Suppressor macrophage treated with lipopolysaccharide for 4 hours (primary cell): ENCODE results near the gene POLH.
"Not testable (repeated sequence)": the region's sequence is repeated elsewhere in the genome, so short reads cannot be mapped to it uniquely, and the experiment has no call there.

Experiments
- DNase-seq: peaks from one replicate; pipeline ENCODE4 v3.0.0-alpha.2; 2020

Gene POLH

GRCh38 chr6:43608310-43608763 lies 32.4 kb downstream of the POLH start:
- DNase-seq = peak; percentile 75

DNA sequence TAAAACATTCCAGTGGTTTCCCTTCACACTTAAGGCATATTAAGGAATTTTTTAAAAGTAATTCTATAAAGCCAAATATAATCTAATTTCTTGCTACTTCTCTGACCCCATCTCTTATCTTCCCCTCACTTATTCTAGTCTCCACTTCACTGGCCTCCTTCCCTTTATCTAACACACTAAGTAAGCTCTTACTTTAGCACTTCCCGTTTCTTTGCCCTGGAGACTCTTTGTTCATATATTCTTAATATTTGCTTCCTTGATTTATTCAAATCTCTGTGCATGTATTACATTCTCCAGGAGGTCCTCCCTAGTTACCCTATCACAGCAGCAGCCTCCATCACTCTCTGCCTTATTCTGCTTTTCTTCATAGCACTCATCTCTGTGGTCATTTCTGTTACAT lies 32.8 kb downstream of the POLH start:
- peak; percentile 37 for DNase-seq

DNA sequence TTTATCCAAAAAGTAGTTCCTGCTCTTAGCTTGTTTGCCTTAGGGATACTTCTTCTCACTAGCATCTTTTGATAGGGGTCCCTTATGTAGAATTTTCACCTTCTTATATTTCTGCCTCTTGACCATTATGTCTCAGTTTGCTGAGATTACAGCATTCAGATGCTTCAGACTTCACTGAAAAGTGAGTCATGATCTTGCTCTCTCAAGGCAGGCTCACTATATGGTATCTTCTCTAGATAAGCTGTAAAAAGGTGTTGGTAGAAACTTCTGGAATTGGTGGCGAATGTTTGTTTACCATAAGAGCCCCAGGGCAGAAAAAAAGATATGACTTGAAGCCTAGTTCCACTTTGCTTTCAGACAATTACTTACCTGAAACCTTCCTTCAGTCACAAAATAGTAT lies 33.4 kb downstream of the POLH start:
- DNase-seq = no peak

GRCh38 chr6:43610431-43610830 lies 34.4 kb downstream of the POLH start:
- no peak for DNase-seq

DNA sequence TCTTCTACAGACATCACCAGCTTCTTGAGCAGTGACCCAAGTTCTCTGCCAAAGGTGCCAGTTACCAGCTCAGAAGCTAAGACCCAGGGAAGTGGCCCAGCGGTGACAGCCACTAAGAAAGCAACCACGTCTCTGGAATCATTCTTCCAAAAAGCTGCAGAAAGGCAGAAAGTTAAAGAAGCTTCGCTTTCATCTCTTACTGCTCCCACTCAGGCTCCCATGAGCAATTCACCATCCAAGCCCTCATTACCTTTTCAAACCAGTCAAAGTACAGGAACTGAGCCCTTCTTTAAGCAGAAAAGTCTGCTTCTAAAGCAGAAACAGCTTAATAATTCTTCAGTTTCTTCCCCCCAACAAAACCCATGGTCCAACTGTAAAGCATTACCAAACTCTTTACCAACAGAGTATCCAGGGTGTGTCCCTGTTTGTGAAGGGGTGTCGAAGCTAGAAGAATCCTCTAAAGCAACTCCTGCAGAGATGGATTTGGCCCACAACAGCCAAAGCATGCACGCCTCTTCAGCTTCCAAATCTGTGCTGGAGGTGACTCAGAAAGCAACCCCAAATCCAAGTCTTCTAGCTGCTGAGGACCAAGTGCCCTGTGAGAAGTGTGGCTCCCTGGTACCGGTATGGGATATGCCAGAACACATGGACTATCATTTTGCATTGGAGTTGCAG lies 37.9 kb downstream of the POLH start:
- no peak for DNase-seq

DNA sequence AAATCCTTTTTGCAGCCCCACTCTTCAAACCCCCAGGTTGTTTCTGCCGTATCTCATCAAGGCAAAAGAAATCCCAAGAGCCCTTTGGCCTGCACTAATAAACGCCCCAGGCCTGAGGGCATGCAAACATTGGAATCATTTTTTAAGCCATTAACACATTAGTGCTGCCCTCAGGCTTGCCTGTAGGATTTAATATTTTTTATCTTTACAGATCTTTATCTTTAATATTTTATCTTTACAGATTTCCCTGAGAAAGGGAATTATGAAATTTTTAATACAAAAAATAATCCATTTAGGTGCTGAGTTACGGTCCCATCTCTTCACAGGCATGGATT lies 38.4 kb downstream of the POLH start:
- DNase-seq = no peak

DNA sequence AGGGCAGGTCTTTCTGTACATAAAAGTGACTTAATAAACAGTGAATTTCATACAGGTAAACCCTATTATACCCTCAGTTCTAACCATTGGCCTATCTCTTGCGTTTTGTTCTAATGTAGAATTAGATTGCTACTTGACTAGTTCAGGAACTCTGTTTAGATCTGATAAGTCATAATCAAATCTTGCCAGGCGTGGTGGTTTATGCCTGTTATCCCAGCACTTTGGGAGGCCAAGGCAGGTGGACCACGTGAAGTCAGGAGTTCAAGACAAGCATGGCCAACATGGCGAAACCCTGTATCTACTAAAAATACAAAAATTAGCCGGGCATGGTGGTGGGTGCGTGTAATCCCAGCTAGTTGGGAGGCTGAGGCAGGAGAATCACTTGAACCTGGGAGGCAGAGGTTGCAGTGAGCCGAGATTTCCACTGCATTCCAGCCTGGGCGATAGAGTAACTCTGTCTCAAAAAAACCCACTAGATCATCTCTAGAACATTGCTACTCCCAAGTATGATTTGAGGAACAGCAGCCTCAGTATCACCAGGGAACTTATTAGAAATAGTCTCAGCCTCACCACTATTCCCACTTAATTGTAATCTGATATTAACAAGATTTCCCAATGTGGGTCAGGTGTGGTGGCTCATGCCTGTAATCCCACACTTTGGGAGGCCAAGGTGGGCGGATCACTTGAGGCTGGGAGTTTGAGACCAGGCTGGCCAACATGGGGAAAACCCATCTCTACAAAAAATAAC lies 40.9 kb downstream of the POLH start:
- DNase-seq = no peak

DNA sequence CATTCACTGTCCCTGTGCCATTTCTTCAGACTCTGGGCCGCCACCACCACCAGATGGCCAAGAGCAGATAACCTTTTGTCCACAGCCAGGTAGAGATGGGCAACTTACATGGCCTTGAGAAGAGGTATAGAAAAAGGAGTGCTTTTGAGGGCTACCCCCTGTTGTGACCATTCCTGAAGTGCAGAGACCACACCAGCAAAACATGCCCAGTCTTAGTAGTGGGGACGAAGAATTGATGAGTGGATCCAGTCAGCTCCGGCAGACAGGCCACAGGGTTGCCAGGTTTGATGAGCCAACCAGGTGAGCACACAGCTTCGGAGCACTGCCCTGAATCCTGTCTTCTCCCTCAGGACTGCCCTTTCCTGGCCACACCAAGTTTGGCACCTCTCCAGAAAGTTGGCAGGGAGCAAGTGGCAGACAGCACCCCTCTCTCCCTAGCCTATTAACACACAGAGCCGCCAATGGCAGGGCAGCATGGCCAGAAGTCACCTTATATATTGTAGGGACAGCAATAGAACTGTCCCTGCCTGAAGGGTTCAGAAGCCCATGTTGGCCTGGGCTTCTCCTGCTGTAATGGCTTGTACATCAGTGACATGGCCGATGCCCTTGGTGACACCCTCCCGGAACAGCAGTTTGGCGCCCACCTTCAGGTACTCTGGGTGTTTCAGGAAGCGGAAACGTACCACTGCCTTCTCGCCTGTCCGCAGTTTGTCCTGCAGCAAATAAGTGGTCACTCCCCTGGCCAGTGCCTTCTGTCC lies 45.3 kb downstream of the POLH start:
- no peak for DNase-seq

DNA sequence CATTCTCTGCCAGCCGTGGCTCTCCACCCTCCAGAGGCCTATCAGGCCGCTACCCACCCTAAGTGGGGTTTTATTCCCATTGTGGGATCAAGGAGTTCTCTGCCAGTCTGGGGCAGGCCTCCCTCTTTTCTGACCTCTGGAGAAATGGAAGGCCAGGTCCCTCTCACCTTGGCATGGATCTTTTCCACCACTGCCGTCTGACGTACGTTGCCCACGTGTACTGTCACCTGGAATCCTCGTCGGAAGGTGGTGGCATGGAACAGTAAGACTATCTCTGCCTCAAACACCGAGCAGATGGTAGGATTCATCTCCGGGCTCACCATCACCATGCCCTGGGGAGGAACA lies 45.8 kb downstream of the POLH start:
- no peak for DNase-seq

DNA sequence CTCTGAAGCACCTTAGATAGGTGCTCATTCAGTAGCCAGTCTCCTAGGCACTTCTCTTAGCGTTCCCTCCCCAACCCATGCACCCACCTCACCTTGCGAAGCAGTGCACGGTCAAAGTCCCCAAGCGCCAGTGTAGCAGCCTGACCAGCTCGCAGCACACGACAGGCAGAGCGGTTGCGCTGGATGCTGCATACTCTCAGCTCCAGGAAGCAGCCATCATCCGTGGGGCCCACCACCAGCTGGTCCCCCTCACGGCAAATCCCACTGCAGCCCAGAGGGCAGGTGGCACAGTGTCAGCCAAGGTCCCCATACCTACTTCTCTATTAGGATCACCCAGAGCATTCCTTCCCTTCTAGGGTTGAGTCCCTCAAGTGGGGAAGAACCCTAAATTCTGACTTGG lies 46.6 kb downstream of the POLH start:
- no peak for DNase-seq

DNA sequence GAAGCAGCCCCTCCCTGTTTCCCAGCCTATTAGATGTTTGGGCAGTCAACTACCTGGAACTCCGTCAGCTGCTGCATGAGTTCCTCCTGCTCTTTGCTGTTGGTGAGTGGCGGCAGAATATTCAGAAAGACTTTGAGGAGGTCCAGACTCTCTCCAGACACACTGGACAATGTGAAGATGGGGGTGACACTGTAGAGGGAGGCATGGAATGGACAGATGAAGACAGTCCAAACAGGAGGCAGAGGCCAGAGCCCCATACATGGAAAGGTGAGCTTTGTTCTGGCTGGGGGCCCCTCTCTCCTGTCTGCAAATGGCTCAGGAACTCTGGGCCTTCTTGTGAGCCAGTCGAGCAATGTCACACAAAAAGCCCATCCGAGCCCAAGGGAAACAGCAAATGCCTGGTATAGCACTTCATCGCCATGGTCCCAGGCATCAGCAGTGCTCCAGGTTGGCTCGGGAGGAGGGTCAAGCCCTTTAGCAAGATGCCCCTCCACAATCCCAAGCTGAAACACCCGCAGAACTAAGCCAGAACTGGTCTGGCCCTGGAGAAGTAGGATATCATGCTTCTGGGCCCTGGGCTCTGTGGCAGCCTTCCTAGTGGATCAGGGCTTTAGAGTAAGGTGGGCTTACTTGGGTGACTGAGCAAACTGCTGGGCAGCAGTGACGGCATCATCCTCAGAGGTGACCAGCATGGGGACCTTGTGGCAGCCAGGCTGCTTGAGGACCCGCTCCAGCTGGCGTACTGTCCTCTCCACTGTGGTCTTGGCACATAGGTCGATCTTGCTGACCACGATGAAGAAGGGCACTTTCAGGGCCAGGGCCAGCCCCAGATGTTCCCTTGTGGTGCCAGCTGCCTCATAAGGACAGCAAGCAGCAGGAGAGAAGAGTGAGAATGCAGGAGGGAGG lies 48.1 kb downstream of the POLH start:
- no peak for DNase-seq

- DNase-seq = no peak
Observed at GRCh38 chr6:43624786-43625288, 48.9 kb downstream of the POLH start.

- DNase-seq = no peak
Observed at GRCh38 chr6:43625393-43625992, 49.5 kb downstream of the POLH start.

- DNase-seq = peak; percentile 98
Observed at GRCh38 chr6:43627008-43627825, 51.2 kb downstream of the POLH start.

- peak; percentile 35 for DNase-seq
Observed at GRCh38 chr6:43628393-43629103, 52.6 kb downstream of the POLH start.

DNA sequence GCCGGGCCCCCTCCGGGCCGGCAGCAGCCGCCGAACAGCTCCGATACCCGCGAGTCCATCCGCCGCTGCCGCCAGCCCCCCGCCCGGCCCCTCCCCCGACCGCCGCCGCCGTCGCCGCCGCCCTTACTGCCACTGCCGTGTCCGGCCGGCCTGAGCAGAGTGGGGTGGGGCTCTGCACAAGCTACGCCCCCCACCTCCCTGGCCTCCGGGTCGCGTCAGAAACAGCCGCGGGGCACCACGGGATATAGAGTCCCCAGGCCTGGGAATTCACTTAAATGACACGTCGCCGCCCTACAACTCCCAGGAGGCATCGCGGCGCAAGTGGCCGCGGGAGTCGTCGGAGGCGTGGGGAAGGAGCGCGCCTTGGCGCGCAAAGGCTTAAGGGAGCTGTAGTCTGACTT lies 53.1 kb downstream of the POLH start, which contains the start of gene GTPBP2:
TSS of gene GTPBP2 (minus strand) at position 161 of the 401 bp plus-strand sequence. CDS start at position 59, 102 bp downstream.
- peak; percentile 100 for DNase-seq

- peak; percentile 99 for DNase-seq
Observed at GRCh38 chr6:43629505-43630300, 53.7 kb downstream of the POLH start.

DNA sequence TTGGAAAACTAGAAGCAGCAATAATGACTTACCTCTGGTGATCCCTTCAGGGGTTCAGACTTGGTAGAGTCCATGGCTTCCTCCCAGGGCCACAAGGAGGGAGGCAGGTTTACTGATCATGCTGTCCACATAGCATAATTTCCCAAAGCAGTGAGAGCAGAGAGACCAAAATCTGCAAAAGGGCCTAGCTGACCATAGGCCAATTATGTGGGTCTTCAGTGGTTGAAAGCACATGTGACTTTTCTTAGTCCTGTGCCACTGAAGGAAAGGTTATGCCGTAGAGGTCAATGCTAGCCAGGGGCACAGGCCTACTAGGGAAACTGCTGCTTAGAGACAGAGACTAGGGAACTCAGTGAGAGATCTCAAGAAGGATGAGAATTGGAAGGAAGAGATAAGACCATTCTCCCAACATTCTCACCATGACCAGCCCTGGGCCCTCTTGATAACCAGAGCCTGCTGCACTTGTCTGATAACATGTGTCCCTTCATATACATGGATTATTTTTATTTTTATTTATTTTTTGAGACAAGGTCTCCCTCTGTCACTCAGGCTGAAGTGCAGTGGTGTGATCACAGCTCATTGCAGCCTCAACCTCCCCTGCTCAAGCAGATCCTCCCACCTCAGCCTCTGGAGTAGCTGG lies 55.1 kb downstream of the POLH start:
- DNase-seq = no peak

DNA sequence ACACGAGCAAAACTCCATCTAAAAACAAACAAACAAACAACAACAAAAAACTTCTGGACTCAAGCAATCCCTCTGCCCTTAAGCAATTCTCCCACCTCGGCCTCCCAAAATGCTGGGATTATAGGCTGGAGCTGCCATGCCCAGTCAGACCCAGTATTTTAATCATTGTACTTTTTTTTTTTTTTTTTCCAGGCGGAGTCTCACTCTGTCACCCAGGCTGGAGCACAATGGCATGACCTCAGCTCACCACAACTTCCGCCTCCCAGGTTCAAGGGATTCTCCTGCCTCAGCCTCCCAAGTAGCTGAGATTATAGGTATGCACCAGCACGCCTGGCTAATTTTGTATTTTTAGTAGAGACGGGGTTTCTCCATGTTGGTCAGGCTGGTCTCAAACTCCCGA lies 57.0 kb downstream of the POLH start:
- DNase-seq = not testable (repeated sequence)
